HepG2 (cell line): ENCODE data around the gene TMEM176A. TPM values are rescaled to one million over a fixed set of nuclear protein-coding genes. Genes with fewer than 3 reads are reported as not detected.

ENCODE experiments used
- ATAC-seq: fragments of 200-7000 bp; cut with Tn5 transposase; 3 replicates; pipeline ENCODE4 v1.9.1; 2020; ENCODE audit warnings: mild to moderate bottlenecking, moderate library complexity
- BruUV-seq: library from RNA; stranded (reverse); fragments of 400-500 nt; replicated peaks from 2 replicates; lab custom pipeline; 2021; lab: Mats Ljungman, UMichigan
- CTCF ChIA-PET: fragments of 300-600 bp; formaldehyde crosslinking; extraction: SDS; loops from one replicate; lab custom pipeline; 2021; ENCODE audit warnings: low total read pairs, inconsistent platforms, low intra/inter-chr PET ratio; lab: Yijun Ruan, JAX
- POLR2A ChIA-PET: fragments of 350-600 bp; sonication (Branson Sonifier 250); formaldehyde crosslinking; loops from one replicate; lab custom pipeline; 2020; ENCODE audit warnings: antibody characterized with exemption, inconsistent platforms; lab: Yijun Ruan, JAX
- DNase-seq: peaks from one replicate; pipeline ENCODE4 v3.0.0-alpha.2; 2015; ENCODE audit warnings: low spot score
- FAIRE-seq: peaks from 3 replicates; lab custom pipeline; 2011; peaks lifted over from hg19 to GRCh38; lab: Jason Lieb, UNC
- H2AFZ ChIP-seq: one replicate; pipeline ENCODE4 v1.6.1; 2011; ENCODE audit warnings: low read length, inconsistent platforms
- H3K27ac ChIP-seq: fragments of 300-600 bp; 3 replicates; pipeline ENCODE4 v1.8.0; 2011; ENCODE audit warnings: mixed run types, mild to moderate bottlenecking, mixed read lengths, low read length, inconsistent platforms; ENCODE audit not compliant: insufficient read depth; ENCODE audit errors: extremely low read length
- H3K27me3 ChIP-seq, 2 experiments: fragments of 200-600 bp in 1 of 2; 2 replicates in 1 of 2; 3 replicates in 1 of 2; pipeline versions ENCODE4 v1.6.0 to v1.8.0; 2011; ENCODE audit warnings: low read length in 2 of 2, mild to moderate bottlenecking in 2 of 2, moderate library complexity in 2 of 2, inconsistent platforms in 1 of 2; ENCODE audit not compliant: insufficient read depth in 2 of 2, control insufficient read depth in 1 of 2
- H3K36me3 ChIP-seq, 2 experiments: fragments of 200-600 bp in 1 of 2; replicated peaks in 1 of 2; 2 replicates in 1 of 2; 3 replicates in 1 of 2; pipeline versions ENCODE4 v1.5.1 to v1.8.0; 2011; ENCODE audit warnings: low read length in 2 of 2, inconsistent platforms in 1 of 2; ENCODE audit not compliant: insufficient read depth in 2 of 2, control insufficient read depth in 1 of 2
- H3K4me1 ChIP-seq: 2 replicates; pipeline ENCODE4 v1.5.1; 2012; ENCODE audit warnings: low read length, inconsistent platforms; ENCODE audit not compliant: insufficient read depth
- H3K4me2 ChIP-seq: 2 replicates; pipeline ENCODE4 v1.6.0; 2011; ENCODE audit warnings: low read depth, low read length, inconsistent platforms
- H3K4me3 ChIP-seq, 3 experiments: fragments of 200-600 bp in 1 of 3; sonication (generic), shearing (Covaris generic) in 1 of 3; replicated peaks in 1 of 3; 2 replicates each; pipeline ENCODE4 v1.5.1; 2011 to 2016; ENCODE audit warnings: low read length in 3 of 3, inconsistent platforms in 2 of 3, low read depth in 2 of 3, mild to moderate bottlenecking in 2 of 3, control low read depth in 1 of 3, mixed read lengths in 1 of 3; ENCODE audit not compliant: insufficient read depth in 1 of 3
- H3K79me2 ChIP-seq: one replicate; pipeline ENCODE4 v1.6.1; 2011; ENCODE audit warnings: low read length, inconsistent platforms; ENCODE audit not compliant: insufficient read depth
- H3K9ac ChIP-seq: 2 replicates; pipeline ENCODE4 v1.6.0; 2011; ENCODE audit warnings: mild to moderate bottlenecking, low read depth, low read length, inconsistent platforms; ENCODE audit not compliant: insufficient read depth
- H3K9me3 ChIP-seq: 2 replicates; pipeline ENCODE4 v1.5.1; 2012; ENCODE audit warnings: mild to moderate bottlenecking, low read length
- H4K20me1 ChIP-seq: 2 replicates; pipeline ENCODE4 v1.6.0; 2011; ENCODE audit warnings: inconsistent platforms, mild to moderate bottlenecking, low read length, moderate library complexity; ENCODE audit not compliant: insufficient read depth
- DR1 ChIP-seq: sonication (generic); formaldehyde crosslinking; IDR thresholded peaks from 2 replicates; pipeline ENCODE4 v1.8.0; 2021; ENCODE audit warnings: mild to moderate bottlenecking, missing genetic modification reagents, inconsistent platforms
- HOXA3 ChIP-seq: sonication (generic); formaldehyde crosslinking; IDR thresholded peaks from 2 replicates; pipeline ENCODE4 v1.5.0; 2020; ENCODE audit warnings: missing genetic modification reagents
- KLF13 ChIP-seq: sonication (generic); formaldehyde crosslinking; IDR thresholded peaks from 2 replicates; pipeline ENCODE4 v1.4.0; 2020; ENCODE audit warnings: mild to moderate bottlenecking, missing genetic modification reagents
- LCORL ChIP-seq, 2 experiments: fragments of 450-650 bp in 1 of 2; sonication (generic) in 1 of 2; formaldehyde crosslinking in 1 of 2; IDR thresholded peaks; 2 replicates each; pipeline versions ENCODE4 v1.5.0 to v1.6.1; 2017 to 2020; ENCODE audit warnings: antibody characterized with exemption in 1 of 2, missing genetic modification reagents in 1 of 2
- NFYC ChIP-seq: IDR thresholded peaks from 2 replicates; pipeline ENCODE4 v1.6.1; 2016; ENCODE audit warnings: missing genetic modification reagents, missing compliant biosample characterization
- PCBP1 ChIP-seq: fragments of 200-400 bp; formaldehyde crosslinking; IDR thresholded peaks from 2 replicates; pipeline ENCODE4 v1.6.1; 2017; ENCODE audit warnings: mild to moderate bottlenecking, low read depth, low read length, borderline replicate concordance
- RBFOX2 ChIP-seq: fragments of 200-400 bp; formaldehyde crosslinking; IDR thresholded peaks from 2 replicates; pipeline ENCODE4 v1.6.1; 2017; ENCODE audit warnings: low read depth, mild to moderate bottlenecking, low read length
- ZIK1 ChIP-seq: sonication (generic); formaldehyde crosslinking; IDR thresholded peaks from 2 replicates; pipeline ENCODE4 v1.5.0; 2020; ENCODE audit warnings: mild to moderate bottlenecking, low read depth, missing genetic modification reagents, borderline replicate concordance
- ZNF670 ChIP-seq: sonication (generic); formaldehyde crosslinking; IDR thresholded peaks from 2 replicates; pipeline ENCODE4 v1.8.0; 2022; ENCODE audit warnings: mild to moderate bottlenecking, missing genetic modification reagents, borderline replicate concordance
- ZNF75D ChIP-seq: sonication (generic); formaldehyde crosslinking; IDR thresholded peaks from 2 replicates; pipeline ENCODE4 v1.8.1; 2023; ENCODE audit warnings: missing genetic modification reagents, mild to moderate bottlenecking, borderline replicate concordance
- WGBS: methylation state at CpG from one replicate; pipeline ENCODE4 v1.1.6; 2017; ENCODE audit warnings: low lambda C conversion rate; 5-methylcytosine and 5-hydroxymethylcytosine counted together
- in situ Hi-C: cut with HindIII; loops from 2 replicates; pipeline ENCODE4 v1.10.0; 2017; ENCODE audit warnings: low pct_unique_long_range_greater_than_20kb; ENCODE audit not compliant: extremely low pct_ligation_motif_present
- intact Hi-C: fragments of 100-400 bp; cut with micrococcal nuclease; formaldehyde crosslinking; loops from one replicate; pipeline ENCODE4 v1.10.0; 2022; ENCODE audit not compliant: unreplicated experiment
- polyA plus RNA-seq, 8 experiments: library from polyadenylated mRNA; depleted of rRNA in 3 of 8; stranded (reverse) in 7 of 8; unstranded in 1 of 8; fragments of >200 nt; fragmentation: Illumina TruSeq in 4 of 8; extraction: Trizol in 4 of 8; gene quantifications; 2 replicates each; pipeline versions ENCODE4 v1.2.1 to v1.2.3, GENCODE V29; 2011 to 2016; ENCODE audit warnings: low read depth in 4 of 8, missing spikeins in 1 of 8, mixed read lengths in 1 of 8; ENCODE audit not compliant: insufficient read depth in 1 of 8
- total RNA-seq, 5 experiments: library from RNA; depleted of rRNA; stranded (reverse); fragments of >200 nt; fragmentation: Illumina TruSeq; extraction: Trizol; gene quantifications; 2 replicates each; pipeline ENCODE4 v1.2.3, GENCODE V29; 2016; ENCODE audit warnings: low read depth in 1 of 5

The TMEM176A gene
- total and polyA plus RNA-seq, 2 of the 13 experiments (the other 11 are each of a cell fraction or from before 2014, with no cell fraction given): not detected

DNA sequence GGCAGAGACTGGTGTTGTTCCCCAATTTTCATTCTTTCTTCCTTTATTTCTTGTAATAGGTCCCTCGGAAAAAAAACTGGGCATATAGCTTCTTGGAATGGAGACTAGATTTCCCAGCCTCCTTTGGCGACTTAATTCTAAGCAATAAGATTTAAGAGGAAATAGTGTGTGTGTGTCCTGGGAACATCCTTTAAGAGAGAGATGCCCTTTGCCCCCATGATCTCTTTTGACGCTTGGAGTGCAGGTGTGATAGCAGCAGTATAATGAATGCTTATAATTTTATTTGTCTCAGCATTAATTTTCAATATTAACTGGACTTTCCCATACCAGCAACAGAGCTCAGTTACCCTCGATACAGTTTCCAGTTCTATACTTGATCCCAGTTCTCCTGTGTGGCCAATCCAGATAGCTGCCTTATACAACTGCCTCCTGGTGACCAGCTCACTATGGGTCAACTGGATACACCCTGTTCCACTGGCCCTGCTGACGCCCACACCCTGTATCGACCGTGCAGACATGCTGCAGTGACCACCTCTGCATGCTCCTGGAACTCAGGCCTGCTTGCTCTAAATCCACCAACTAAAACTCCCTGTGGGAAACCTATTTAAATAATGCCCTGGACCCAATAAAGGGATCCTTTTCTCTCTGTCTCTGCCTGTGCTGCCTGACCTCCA is 13.9 kb downstream of the TMEM176A start:
- Histone ChIP-seq H3K79me2 (no peaks in the 10 kb centered on the region), H3K36me3 (no peaks in the 10 kb centered on the region), H3K9me3 (peaks cover 7% of the 10 kb centered on the region; the same call in 1 of the 2 replicates), H3K9ac (no peak overlapping the region), H4K20me1 (no peaks in the 10 kb centered on the region), H3K4me3 (no peak overlapping the region), H3K4me2 (no peak overlapping the region), H2AFZ (no peak overlapping the region), H3K27me3 (no peaks in the 10 kb centered on the region), H3K27ac (no peak overlapping the region), H3K4me1 (no peaks in the 10 kb centered on the region)
- FAIRE-seq (no peak), DNase-seq (no peak), ATAC-seq (no peak)
- no TSS peak for BruUV-seq
- ChIA-PET CTCF (no interaction called here), POLR2A (no interaction called here)
- in situ Hi-C loops (no loop called here), intact Hi-C loops (no loop called here)
- no peak for TF ChIP-seq PCBP1
- no peak for TF ChIP-seq ZIK1 (CRISPR knock-in tag)
- no peak for TF ChIP-seq HOXA3 (CRISPR knock-in tag)
- TF ChIP-seq DR1 (CRISPR knock-in tag): no peak
- no peak for TF ChIP-seq KLF13 (CRISPR knock-in tag)
- no peak for TF ChIP-seq ZNF75D (CRISPR knock-in tag)
- no peak for TF ChIP-seq LCORL (IDR thresholded peaks at IDR 0.05)
- no peak for TF ChIP-seq LCORL (CRISPR knock-in tag; IDR thresholded peaks at IDR 0.05)
- TF ChIP-seq ZNF670 (CRISPR knock-in tag): no peak
- TF ChIP-seq RBFOX2: no peak
- no peak for TF ChIP-seq NFYC
- WGBS: 18% methylated on average over 7 of the region's 7 CpGs
